ENCODE data around the gene CLN5.
A peak's percentile ranks its signal among the peaks of the same experiment; 100 is the strongest.
"Not testable (repeated sequence)": the region's sequence is repeated elsewhere in the genome, so short reads cannot be mapped to it uniquely, and the experiment has no call there.

CLN5 gene

DNA sequence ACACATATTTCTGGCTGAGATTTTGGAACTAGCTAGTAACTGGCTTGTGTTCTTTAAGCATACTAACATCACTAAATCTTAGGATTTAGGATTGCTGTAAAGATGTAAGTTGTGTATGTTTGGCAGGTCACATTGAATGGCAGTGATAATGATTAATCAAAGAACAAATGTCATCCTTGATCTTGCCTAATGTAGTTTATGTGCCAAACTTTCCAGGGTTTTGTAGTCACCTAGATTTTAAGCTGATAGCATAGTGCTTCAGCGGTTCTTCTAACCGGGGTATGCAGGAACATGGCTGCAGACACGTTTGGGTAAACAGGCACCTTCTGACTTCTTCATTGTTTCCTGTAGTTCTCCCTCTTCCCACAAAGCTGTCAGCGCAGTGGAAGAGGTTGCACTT lies 9.7 kb downstream of the CLN5 start:
- Histone ChIP-seq H3K4me1 (peaks cover 0 to 66% (median 13%) of the 10 kb centered on the region in 4 donors), H3K9me3 (no peaks in the 10 kb centered on the region), H3K4me3 (no peak overlapping the region), H3K36me3 (peaks cover 48 to 65% (median 52%) of the 10 kb centered on the region in 3 donors), H3K27me3 (no peaks in the 10 kb centered on the region), H3K27ac (peak overlapping the region; percentile 19 to 23)
- TF ChIP-seq, protein P1, sequence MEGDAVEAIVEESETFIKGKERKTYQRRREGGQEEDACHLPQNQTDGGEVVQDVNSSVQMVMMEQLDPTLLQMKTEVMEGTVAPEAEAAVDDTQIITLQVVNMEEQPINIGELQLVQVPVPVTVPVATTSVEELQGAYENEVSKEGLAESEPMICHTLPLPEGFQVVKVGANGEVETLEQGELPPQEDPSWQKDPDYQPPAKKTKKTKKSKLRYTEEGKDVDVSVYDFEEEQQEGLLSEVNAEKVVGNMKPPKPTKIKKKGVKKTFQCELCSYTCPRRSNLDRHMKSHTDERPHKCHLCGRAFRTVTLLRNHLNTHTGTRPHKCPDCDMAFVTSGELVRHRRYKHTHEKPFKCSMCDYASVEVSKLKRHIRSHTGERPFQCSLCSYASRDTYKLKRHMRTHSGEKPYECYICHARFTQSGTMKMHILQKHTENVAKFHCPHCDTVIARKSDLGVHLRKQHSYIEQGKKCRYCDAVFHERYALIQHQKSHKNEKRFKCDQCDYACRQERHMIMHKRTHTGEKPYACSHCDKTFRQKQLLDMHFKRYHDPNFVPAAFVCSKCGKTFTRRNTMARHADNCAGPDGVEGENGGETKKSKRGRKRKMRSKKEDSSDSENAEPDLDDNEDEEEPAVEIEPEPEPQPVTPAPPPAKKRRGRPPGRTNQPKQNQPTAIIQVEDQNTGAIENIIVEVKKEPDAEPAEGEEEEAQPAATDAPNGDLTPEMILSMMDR (IDR thresholded peaks at IDR 0.05), result no peak
- intact Hi-C loops (cut with DNase I; ENCODE audit: low total_unique reads), result no loop called here
- no peak for DNase-seq

DNA sequence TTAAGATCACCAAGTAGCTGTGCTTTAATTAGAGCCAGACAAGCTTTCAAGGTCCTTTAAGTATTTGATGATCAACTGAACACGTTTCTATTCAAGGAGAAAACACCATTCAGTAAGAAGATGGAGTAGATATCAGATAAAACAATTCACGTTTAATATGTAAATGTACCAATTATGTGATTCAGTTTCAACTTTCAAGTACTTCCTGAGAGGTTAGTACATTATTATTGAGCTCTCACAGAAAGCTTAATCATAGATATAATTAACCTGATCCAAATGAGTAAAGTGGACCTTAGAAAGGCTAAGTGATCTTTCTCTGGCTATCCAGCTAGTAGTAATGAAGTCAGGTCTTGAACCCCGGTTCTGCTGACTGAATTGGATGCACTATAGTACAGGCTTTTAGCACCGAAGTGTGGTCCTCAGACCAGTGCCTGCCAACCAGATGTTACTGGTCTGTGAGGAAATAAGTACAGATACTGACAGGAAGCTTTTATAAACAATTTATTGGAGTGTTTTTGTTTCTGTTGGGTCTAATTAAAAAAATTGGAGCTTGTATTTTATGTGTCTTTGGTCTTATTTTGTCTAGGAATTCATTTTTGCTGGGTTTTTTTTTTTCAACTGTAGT lies 10.2 kb downstream of the CLN5 start:
- no peak for DNase-seq
- Histone ChIP-seq H3K27me3 (no peaks in the 10 kb centered on the region), H3K27ac (peak overlapping the region; percentile 19 to 23), H3K9me3 (no peaks in the 10 kb centered on the region), H3K4me1 (peaks cover 0 to 70% (median 14%) of the 10 kb centered on the region in 4 donors), H3K36me3 (peaks cover 52 to 65% (median 52%) of the 10 kb centered on the region in 3 donors), H3K4me3 (no peak overlapping the region)
- TF ChIP-seq, protein P1 (IDR thresholded peaks at IDR 0.05), result no peak
- intact Hi-C loops (cut with DNase I; ENCODE audit: low total_unique reads), result no loop called here

DNA sequence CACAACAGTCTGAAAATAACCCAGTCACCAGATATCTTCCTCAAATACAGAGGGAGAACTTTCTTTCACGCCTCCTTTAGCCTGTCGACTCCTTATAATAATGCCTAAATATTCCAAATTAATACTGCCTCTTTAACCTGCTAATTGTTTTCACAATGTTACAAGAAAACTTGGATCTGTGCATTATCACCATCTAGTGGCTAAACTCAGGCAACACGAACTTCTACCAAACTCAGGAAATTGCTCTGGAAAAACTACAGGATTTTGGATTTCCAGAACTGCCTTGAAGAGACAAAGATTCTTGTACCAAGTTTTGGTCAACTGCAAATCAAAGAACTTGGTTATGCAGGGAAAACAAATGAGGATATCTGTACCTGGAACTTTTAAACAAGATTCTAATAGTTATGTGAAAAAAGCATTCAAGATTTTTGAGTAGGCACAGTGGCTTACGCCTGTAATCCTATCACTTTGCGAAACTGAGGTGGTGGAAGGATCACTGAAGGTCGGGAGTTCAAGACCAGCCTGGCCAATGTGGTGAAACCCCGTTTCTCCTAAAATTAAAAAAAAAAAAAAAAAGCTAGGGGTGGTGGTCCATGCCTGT lies 10.8 kb downstream of the CLN5 start:
- peaks cover 54 to 67% (median 56%) of the 10 kb centered on the region in 3 donors for H3K36me3 ChIP-seq
- no peaks in the 10 kb centered on the region for H3K9me3 ChIP-seq
- intact Hi-C loops (cut with DNase I; ENCODE audit: low total_unique reads), result no loop called here
- no peak for DNase-seq
- TF ChIP-seq, protein P1 (IDR thresholded peaks at IDR 0.05), result peak; percentile 34 to 54
- peak overlapping the region; percentile 19 to 23 for H3K27ac ChIP-seq
- no peaks in the 10 kb centered on the region for H3K27me3 ChIP-seq
- H3K4me3 ChIP-seq, result no peak overlapping the region
- H3K4me1 ChIP-seq, result peaks cover 0 to 76% (median 19%) of the 10 kb centered on the region in 4 donors

DNA sequence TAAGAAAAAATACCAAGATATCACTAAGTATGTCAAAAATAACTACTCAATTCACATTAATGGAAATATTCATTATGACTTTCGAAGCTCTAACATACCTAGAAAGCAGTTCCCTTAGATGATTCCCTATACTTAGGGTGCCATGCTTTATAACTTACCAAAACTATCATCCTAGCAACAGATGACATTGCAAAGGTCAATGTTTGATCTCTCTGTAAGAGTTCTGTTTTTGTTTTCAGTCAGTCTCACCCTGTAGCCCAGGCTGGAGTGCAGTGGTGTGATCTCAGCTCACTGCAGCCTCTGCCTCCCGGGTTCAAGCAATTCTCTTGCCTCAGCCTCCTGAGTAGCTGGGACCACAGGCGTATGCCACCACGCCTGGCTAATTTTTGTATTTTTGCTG lies 16.5 kb downstream of the CLN5 start:
- intact Hi-C loops (cut with DNase I; ENCODE audit: low total_unique reads); DNase-seq; H3K4me3 ChIP-seq; H3K27me3 ChIP-seq; H3K9me3 ChIP-seq: not testable (repeated sequence)
- Histone ChIP-seq H3K36me3 (peaks cover 60 to 87% (median 64%) of the 10 kb centered on the region in 3 donors), H3K4me1 (peaks cover 0 to 90% (median 21%) of the 10 kb centered on the region in 4 donors), H3K27ac (peak overlapping the region in 1 of 2 donors; percentile 21)

- peaks cover 66 to 88% (median 66%) of the 10 kb centered on the region in 3 donors for H3K36me3 ChIP-seq
- H3K4me3 ChIP-seq, result no peak overlapping the region
- H3K27ac ChIP-seq, result no peak overlapping the region
- DNase-seq, result no peak
- peaks cover 0 to 90% (median 24%) of the 10 kb centered on the region in 4 donors for H3K4me1 ChIP-seq
- TF ChIP-seq, protein P1 (IDR thresholded peaks at IDR 0.05), result no peak
- no peaks in the 10 kb centered on the region for H3K27me3 ChIP-seq
- intact Hi-C loops (cut with DNase I; ENCODE audit: low total_unique reads), result no loop called here
- H3K9me3 ChIP-seq, result no peaks in the 10 kb centered on the region
Observed at GRCh38 chr13:77009011-77009410, 17.1 kb downstream of the CLN5 start.

GRCh38 chr13:77009719-77010118 lies 17.8 kb downstream of the CLN5 start:
- H3K9me3 ChIP-seq; intact Hi-C loops (cut with DNase I; ENCODE audit: low total_unique reads); DNase-seq; H3K4me3 ChIP-seq; H3K27ac ChIP-seq; H3K27me3 ChIP-seq: not testable (repeated sequence)
- Histone ChIP-seq H3K4me1 (peaks cover 0 to 90% (median 29%) of the 10 kb centered on the region in 4 donors), H3K36me3 (peaks cover 73 to 91% (median 73%) of the 10 kb centered on the region in 3 donors)
